Liver (tissue), 2 donors: ENCODE data around the gene UBXN11.

Experiments used
- YY1 ChIP-seq: IDR thresholded peaks from 2 replicates; pipeline ENCODE4 v1.6.1; 2016; ENCODE audit warnings: antibody characterized with exemption, mild to moderate bottlenecking
- TF ChIP-seq, protein P1 (sequence below): IDR thresholded peaks from 2 replicates; pipeline ENCODE4 v1.6.1; 2016; ENCODE audit warnings: antibody characterized with exemption
- TF ChIP-seq, protein P2 (sequence below): fragments of 150-350 bp; IDR thresholded peaks from 2 replicates; pipeline ENCODE4 v1.5.1; 2017; ENCODE audit warnings: improper control_type of control experiment, low read depth, low read length; ENCODE audit not compliant: missing input control
- TF ChIP-seq, protein P3 (sequence below): IDR thresholded peaks from 2 replicates; pipeline ENCODE4 v1.6.1; 2016; ENCODE audit warnings: antibody characterized with exemption, mild to moderate bottlenecking
- TF ChIP-seq, protein P4 (sequence below): IDR thresholded peaks from 2 replicates; pipeline ENCODE4 v1.6.1; 2016; ENCODE audit warnings: antibody characterized with exemption
- donor health status: healthy.

DNA sequence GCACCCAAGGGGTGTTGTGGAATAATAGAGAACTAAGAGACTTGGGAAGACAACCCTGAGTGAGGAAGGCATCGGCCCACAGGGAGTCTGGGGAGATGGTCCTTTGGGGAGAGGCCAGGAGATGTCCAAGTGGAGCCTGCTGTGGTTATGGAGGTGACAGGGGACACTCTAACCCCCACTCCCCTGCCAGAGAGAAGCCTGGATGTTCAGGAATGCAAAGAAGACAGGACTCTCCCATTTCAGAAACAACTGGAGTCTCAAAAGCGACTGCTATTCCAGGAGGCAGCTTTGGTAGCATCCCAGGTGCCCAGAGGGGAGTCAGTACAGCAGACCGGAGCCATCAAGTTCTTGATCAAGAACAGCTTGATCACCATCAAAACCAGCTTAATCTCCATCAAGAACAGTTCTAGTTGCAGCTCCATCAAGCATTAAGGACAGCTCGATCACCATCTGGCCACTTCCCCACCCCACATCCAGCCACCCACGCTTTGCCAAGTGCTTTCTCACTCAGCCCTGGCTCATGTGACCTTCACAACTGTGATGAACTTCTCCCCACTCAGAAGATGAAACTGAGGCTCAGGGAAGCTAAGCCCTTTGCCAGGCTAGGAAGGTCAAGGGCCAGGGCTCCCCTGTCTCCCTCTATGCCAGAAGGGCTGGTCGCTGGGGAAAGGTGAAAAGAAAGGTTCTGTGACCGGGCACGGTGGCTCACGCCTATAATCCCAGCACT lies 12.1 kb upstream of the UBXN11 start:
- TF ChIP-seq, protein P1, sequence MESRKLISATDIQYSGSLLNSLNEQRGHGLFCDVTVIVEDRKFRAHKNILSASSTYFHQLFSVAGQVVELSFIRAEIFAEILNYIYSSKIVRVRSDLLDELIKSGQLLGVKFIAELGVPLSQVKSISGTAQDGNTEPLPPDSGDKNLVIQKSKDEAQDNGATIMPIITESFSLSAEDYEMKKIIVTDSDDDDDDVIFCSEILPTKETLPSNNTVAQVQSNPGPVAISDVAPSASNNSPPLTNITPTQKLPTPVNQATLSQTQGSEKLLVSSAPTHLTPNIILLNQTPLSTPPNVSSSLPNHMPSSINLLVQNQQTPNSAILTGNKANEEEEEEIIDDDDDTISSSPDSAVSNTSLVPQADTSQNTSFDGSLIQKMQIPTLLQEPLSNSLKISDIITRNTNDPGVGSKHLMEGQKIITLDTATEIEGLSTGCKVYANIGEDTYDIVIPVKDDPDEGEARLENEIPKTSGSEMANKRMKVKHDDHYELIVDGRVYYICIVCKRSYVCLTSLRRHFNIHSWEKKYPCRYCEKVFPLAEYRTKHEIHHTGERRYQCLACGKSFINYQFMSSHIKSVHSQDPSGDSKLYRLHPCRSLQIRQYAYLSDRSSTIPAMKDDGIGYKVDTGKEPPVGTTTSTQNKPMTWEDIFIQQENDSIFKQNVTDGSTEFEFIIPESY = no peak
- TF ChIP-seq, protein P2, sequence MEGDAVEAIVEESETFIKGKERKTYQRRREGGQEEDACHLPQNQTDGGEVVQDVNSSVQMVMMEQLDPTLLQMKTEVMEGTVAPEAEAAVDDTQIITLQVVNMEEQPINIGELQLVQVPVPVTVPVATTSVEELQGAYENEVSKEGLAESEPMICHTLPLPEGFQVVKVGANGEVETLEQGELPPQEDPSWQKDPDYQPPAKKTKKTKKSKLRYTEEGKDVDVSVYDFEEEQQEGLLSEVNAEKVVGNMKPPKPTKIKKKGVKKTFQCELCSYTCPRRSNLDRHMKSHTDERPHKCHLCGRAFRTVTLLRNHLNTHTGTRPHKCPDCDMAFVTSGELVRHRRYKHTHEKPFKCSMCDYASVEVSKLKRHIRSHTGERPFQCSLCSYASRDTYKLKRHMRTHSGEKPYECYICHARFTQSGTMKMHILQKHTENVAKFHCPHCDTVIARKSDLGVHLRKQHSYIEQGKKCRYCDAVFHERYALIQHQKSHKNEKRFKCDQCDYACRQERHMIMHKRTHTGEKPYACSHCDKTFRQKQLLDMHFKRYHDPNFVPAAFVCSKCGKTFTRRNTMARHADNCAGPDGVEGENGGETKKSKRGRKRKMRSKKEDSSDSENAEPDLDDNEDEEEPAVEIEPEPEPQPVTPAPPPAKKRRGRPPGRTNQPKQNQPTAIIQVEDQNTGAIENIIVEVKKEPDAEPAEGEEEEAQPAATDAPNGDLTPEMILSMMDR = no peak
- no peak for TF ChIP-seq YY1
- TF ChIP-seq, protein P3, sequence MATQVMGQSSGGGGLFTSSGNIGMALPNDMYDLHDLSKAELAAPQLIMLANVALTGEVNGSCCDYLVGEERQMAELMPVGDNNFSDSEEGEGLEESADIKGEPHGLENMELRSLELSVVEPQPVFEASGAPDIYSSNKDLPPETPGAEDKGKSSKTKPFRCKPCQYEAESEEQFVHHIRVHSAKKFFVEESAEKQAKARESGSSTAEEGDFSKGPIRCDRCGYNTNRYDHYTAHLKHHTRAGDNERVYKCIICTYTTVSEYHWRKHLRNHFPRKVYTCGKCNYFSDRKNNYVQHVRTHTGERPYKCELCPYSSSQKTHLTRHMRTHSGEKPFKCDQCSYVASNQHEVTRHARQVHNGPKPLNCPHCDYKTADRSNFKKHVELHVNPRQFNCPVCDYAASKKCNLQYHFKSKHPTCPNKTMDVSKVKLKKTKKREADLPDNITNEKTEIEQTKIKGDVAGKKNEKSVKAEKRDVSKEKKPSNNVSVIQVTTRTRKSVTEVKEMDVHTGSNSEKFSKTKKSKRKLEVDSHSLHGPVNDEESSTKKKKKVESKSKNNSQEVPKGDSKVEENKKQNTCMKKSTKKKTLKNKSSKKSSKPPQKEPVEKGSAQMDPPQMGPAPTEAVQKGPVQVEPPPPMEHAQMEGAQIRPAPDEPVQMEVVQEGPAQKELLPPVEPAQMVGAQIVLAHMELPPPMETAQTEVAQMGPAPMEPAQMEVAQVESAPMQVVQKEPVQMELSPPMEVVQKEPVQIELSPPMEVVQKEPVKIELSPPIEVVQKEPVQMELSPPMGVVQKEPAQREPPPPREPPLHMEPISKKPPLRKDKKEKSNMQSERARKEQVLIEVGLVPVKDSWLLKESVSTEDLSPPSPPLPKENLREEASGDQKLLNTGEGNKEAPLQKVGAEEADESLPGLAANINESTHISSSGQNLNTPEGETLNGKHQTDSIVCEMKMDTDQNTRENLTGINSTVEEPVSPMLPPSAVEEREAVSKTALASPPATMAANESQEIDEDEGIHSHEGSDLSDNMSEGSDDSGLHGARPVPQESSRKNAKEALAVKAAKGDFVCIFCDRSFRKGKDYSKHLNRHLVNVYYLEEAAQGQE = no peak
- TF ChIP-seq, protein P4, sequence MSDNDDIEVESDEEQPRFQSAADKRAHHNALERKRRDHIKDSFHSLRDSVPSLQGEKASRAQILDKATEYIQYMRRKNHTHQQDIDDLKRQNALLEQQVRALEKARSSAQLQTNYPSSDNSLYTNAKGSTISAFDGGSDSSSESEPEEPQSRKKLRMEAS = no peak
